Measurements from ENCODE around the gene PTX4. TPM values are rescaled to one million over a fixed set of nuclear protein-coding genes. Genes with fewer than 3 reads are reported as not detected.

Gene PTX4, protein sequence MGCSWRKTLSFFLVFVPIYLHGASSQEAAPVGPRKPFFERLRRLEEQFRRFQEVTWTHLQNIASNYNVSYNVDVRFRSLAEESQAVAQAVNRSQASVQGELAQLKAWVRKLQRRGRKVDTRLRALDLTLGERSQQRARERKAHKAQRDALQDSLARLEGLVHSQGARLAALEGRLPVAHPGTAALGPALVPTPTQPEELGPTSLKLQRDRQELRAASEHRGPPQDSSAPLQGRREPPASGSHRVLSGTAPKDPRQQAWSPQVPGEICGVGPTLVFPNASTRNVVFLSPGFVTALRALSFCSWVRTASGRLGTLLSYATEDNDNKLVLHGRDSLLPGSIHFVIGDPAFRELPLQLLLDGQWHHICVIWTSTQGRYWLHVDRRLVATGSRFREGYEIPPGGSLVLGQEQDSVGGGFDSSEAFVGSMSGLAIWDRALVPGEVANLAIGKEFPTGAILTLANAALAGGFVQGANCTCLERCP
- polyA plus RNA-seq (ENCODE audit: low read depth in 6 of 6), result not detected

GRCh38 chr16:1488619-1489018 is at the start of gene PTX4:
Gene PTX4 (minus strand): TSS chr16:1488944. CDS start chr16:1488909, 35 bp downstream.
- Mint-ChIP-seq H3K27me3 (no peaks in the 10 kb centered on the region), H3K9me3 (no peaks in the 10 kb centered on the region), H3K27ac (peak within 1 kb of the TSS in 4 of 6 donors; percentile 8 to 56 (median 31)), H3K36me3 (no peaks in the 10 kb centered on the region), H3K4me1 (peaks cover 13 to 22% (median 19%) of the 10 kb centered on the region in 3 donors), H3K4me3 (peak within 1 kb of the TSS in 1 of 8 donors; percentile 57)
- ATAC-seq (ENCODE audit: low read depth in 2 of 2) (no peak), DNase-seq (no peak)

- H3K4me1 Mint-ChIP-seq, result peaks cover 19 to 46% (median 26%) of the 10 kb centered on the region in 3 donors
Observed at GRCh38 chr16:1537763-1538289, 49.1 kb upstream of the PTX4 start.

GRCh38 chr16:1537138-1537577 is 48.4 kb upstream of the PTX4 start:
- H3K4me3 Mint-ChIP-seq, result peak overlapping the region in 4 of 8 donors; percentile 20 to 42 (median 26)
- ATAC-seq (ENCODE audit: low read depth in 2 of 2), result no peak
- no peak for DNase-seq
- peaks cover 12 to 46% (median 26%) of the 10 kb centered on the region in 3 donors for H3K4me1 Mint-ChIP-seq
- H3K27ac Mint-ChIP-seq, result peak overlapping the region in 1 of 6 donors; percentile 57
- H3K27me3 Mint-ChIP-seq, result peaks cover 0 to 27% (median 0%) of the 10 kb centered on the region in 3 donors
- H3K36me3 Mint-ChIP-seq, result no peaks in the 10 kb centered on the region
- no peaks in the 10 kb centered on the region for H3K9me3 Mint-ChIP-seq

More at GRCh38 chr16:1537763-1538289, 49.1 kb upstream of the PTX4 start:
- H3K27me3 Mint-ChIP-seq, result peaks cover 0 to 27% (median 0%) of the 10 kb centered on the region in 3 donors
- no peaks in the 10 kb centered on the region for H3K36me3 Mint-ChIP-seq
- peak overlapping the region in 1 of 6 donors; percentile 12 for H3K27ac Mint-ChIP-seq
- peak overlapping the region in 4 of 8 donors; percentile 16 to 65 (median 44) for H3K4me3 Mint-ChIP-seq
- DNase-seq, result no peak
- ATAC-seq (ENCODE audit: low read depth in 2 of 2), result peak in 1 of 2 donors; percentile 15
- no peaks in the 10 kb centered on the region for H3K9me3 Mint-ChIP-seq

- Mint-ChIP-seq H3K36me3 (no peaks in the 10 kb centered on the region), H3K27ac (peak overlapping the region in 3 of 6 donors; percentile 57 to 82 (median 76)), H3K27me3 (peaks cover 0 to 27% (median 0%) of the 10 kb centered on the region in 3 donors), H3K4me1 (peaks cover 11 to 46% (median 26%) of the 10 kb centered on the region in 3 donors), H3K4me3 (peak overlapping the region in 4 of 8 donors; percentile 20 to 86 (median 56)), H3K9me3 (no peaks in the 10 kb centered on the region)
- DNase-seq (no peak), ATAC-seq (ENCODE audit: low read depth in 2 of 2) (no peak)
Observed at GRCh38 chr16:1536601-1537000, 47.9 kb upstream of the PTX4 start.

GRCh38 chr16:1535391-1536291 is 46.9 kb upstream of the PTX4 start:
- Mint-ChIP-seq H3K4me1 (peaks cover 11 to 44% (median 26%) of the 10 kb centered on the region in 3 donors), H3K36me3 (no peaks in the 10 kb centered on the region), H3K4me3 (peak overlapping the region in 7 of 8 donors; percentile 25 to 96 (median 84)), H3K9me3 (no peaks in the 10 kb centered on the region), H3K27me3 (peaks cover 0 to 27% (median 0%) of the 10 kb centered on the region in 3 donors), H3K27ac (peak overlapping the region in 4 of 6 donors; percentile 16 to 83 (median 56))
- no peak for ATAC-seq (ENCODE audit: low read depth in 2 of 2)
- no peak for DNase-seq

- DNase-seq (no peak), ATAC-seq (ENCODE audit: low read depth in 2 of 2) (peak; percentile 15 to 16)
- Mint-ChIP-seq H3K4me3 (peak overlapping the region; percentile 69 to 96 (median 84)), H3K36me3 (no peaks in the 10 kb centered on the region), H3K4me1 (peaks cover 11 to 47% (median 26%) of the 10 kb centered on the region in 3 donors), H3K27me3 (peaks cover 0 to 27% (median 0%) of the 10 kb centered on the region in 3 donors), H3K27ac (peak overlapping the region in 2 of 6 donors; percentile 83 to 85), H3K9me3 (no peaks in the 10 kb centered on the region)
Observed at GRCh38 chr16:1534021-1535020, 45.6 kb upstream of the PTX4 start.

DNA sequence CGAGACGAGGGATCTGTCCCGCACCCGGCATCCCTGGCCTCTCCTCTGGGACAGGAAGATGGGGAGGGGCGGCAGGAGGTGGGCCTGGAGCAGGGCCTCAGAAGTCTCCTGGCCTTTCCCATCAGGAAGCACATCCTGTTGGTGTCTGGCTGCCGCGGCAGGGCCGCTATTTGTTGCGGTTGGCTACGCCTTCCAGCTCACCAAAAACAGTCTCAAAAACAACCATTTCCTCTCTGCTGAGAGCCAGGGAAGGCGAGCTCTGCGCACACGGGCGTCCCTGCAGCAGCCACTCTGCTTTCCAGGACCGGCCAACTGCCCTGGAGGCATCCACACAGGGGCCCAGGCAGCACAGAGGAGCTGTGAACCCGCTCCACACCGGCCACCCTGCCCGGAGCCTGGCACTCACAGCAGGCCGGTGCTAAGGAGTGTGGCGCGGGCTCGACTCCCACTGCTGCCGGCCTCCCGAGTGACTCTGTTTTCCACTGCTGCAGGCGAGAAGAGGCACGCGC is 44.8 kb upstream of the PTX4 start, which contains the start of gene TMEM204:
Gene TMEM204 (plus strand): TSS at position 224 of the 509 bp plus-strand sequence. CDS start 610 bp downstream, outside the sequence.
- Mint-ChIP-seq H3K4me1 (peaks cover 10 to 44% (median 25%) of the 10 kb centered on the region in 3 donors), H3K27ac (peak within 1 kb of the TSS in 4 of 6 donors; percentile 48 to 85 (median 80)), H3K4me3 (peak within 1 kb of the TSS; percentile 69 to 96 (median 84)), H3K36me3 (no peaks in the 10 kb centered on the region), H3K27me3 (peaks cover 0 to 27% (median 0%) of the 10 kb centered on the region in 3 donors), H3K9me3 (no peaks in the 10 kb centered on the region)
- DNase-seq, result no peak
- ATAC-seq (ENCODE audit: low read depth in 2 of 2), result peak; percentile 44 to 56

- H3K4me1 Mint-ChIP-seq, result peaks cover 3 to 37% (median 22%) of the 10 kb centered on the region in 3 donors
- no peaks in the 10 kb centered on the region for H3K36me3 Mint-ChIP-seq
- H3K27me3 Mint-ChIP-seq, result peaks cover 0 to 32% (median 0%) of the 10 kb centered on the region in 3 donors
- H3K27ac Mint-ChIP-seq, result peak overlapping the region in 2 of 6 donors; percentile 42 to 48
- DNase-seq (no peak), ATAC-seq (ENCODE audit: low read depth in 2 of 2) (no peak)
- H3K9me3 Mint-ChIP-seq, result peaks cover 0 to 2% (median 0%) of the 10 kb centered on the region in 7 donors
- peak overlapping the region in 4 of 8 donors; percentile 65 to 96 (median 81) for H3K4me3 Mint-ChIP-seq
Observed at GRCh38 chr16:1532771-1533170, 44.0 kb upstream of the PTX4 start.

- H3K9me3 Mint-ChIP-seq, result peaks cover 0 to 2% (median 0%) of the 10 kb centered on the region in 7 donors
- peak overlapping the region in 4 of 8 donors; percentile 15 to 96 (median 68) for H3K4me3 Mint-ChIP-seq
- peaks cover 0 to 31% (median 22%) of the 10 kb centered on the region in 3 donors for H3K4me1 Mint-ChIP-seq
- ATAC-seq (ENCODE audit: low read depth in 2 of 2) (no peak), DNase-seq (no peak)
- peaks cover 0 to 32% (median 0%) of the 10 kb centered on the region in 3 donors for H3K27me3 Mint-ChIP-seq
- H3K36me3 Mint-ChIP-seq, result no peaks in the 10 kb centered on the region
- peak overlapping the region in 1 of 6 donors; percentile 47 for H3K27ac Mint-ChIP-seq
Observed at GRCh38 chr16:1532081-1532760, 43.5 kb upstream of the PTX4 start.

DNA sequence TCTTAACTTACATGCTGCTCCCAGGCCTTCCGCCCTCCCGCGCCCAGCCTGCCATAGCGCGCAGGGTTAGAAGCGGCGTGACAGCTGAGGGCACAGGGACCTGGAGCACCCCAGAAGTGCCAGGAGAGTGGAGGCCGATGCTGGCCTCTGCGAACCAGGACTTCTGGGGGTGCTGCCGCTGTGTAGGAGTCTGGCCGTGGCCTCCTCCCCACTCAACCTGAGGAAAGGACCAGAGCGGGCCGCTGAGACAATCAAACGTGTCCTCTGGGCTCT is 42.8 kb upstream of the PTX4 start:
- H3K27me3 Mint-ChIP-seq, result peaks cover 0 to 25% (median 0%) of the 10 kb centered on the region in 3 donors
- DNase-seq (no peak), ATAC-seq (ENCODE audit: low read depth in 2 of 2) (no peak)
- peaks cover 0 to 2% (median 0%) of the 10 kb centered on the region in 7 donors for H3K9me3 Mint-ChIP-seq
- H3K4me3 Mint-ChIP-seq, result no peak overlapping the region
- H3K4me1 Mint-ChIP-seq, result peaks cover 0 to 25% (median 19%) of the 10 kb centered on the region in 3 donors
- H3K27ac Mint-ChIP-seq, result no peak overlapping the region
- H3K36me3 Mint-ChIP-seq, result no peaks in the 10 kb centered on the region

Data from naive B cell (primary cell).